Amniotic epithelial cell (primary cell): ENCODE data around the gene CPAMD8.
A peak's percentile ranks its signal among the peaks of the same experiment; 100 is the strongest.

Experiments
- DNase-seq: peaks from one replicate; pipeline ENCODE4 v3.0.0-alpha.2; 2010; ENCODE audit warnings: low read depth

The CPAMD8 gene

DNA sequence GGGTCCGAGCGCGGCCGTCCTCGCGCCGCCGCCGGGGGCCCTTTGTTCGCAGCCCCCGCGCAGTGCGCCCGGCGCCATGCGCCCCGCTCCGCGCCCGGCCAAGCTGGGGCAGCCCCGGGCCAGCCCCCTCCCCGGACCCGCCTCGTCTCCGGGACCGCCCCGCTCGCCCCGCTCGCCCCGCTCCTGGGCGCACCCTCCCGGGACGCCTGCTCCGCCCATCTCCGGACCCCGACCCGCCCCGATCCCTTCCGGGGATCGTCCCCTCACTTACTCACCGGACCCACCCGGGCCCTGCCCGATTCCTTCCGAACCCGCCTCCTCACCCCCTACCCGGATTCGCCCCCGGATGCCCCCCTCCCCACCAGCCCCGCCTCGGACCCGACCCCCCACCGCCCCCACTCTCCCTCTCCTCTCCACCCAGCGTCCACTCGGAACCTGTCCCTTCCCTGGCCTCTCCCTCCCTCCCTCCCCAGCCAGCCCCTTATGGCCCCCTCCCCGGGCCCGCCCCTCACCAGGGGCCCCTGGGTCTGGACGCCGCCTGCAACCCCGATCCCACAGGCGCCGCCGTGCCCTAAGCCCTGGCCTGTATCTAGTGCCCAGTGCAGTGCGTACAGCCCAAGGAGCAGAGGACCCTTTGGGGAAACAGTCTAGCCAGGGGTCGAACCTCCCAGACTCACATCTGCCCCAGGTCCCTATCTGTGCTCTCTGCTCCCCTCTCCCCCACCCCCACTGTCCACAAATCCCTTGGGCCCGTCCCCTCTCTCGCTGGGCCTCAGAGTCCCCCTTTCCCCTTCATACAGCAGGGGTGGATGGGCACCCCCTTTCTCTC is at the start of gene CPAMD8:
TSS of gene CPAMD8 (minus strand) at position 105 of the 829 bp plus-strand sequence. CDS start 168 bp downstream, outside the sequence.
- DNase-seq: no peak

GRCh38 chr19:17075864-17076542 is 49.4 kb upstream of the CPAMD8 start:
- no peak for DNase-seq

- peak; percentile 99 for DNase-seq
Observed at GRCh38 chr19:17075035-17075863, 48.6 kb upstream of the CPAMD8 start, which contains the start of the genes HAUS8 and MYO9B. TSS of gene HAUS8 (minus strand) at chr19:17075452. CDS start at chr19:17075422, 30 bp downstream. TSS of gene MYO9B (plus strand) at chr19:17075777. CDS start at chr19:17101718, 25,941 bp downstream.

- no peak for DNase-seq
Observed at GRCh38 chr19:17074634-17075034, 48.0 kb upstream of the CPAMD8 start.

DNA sequence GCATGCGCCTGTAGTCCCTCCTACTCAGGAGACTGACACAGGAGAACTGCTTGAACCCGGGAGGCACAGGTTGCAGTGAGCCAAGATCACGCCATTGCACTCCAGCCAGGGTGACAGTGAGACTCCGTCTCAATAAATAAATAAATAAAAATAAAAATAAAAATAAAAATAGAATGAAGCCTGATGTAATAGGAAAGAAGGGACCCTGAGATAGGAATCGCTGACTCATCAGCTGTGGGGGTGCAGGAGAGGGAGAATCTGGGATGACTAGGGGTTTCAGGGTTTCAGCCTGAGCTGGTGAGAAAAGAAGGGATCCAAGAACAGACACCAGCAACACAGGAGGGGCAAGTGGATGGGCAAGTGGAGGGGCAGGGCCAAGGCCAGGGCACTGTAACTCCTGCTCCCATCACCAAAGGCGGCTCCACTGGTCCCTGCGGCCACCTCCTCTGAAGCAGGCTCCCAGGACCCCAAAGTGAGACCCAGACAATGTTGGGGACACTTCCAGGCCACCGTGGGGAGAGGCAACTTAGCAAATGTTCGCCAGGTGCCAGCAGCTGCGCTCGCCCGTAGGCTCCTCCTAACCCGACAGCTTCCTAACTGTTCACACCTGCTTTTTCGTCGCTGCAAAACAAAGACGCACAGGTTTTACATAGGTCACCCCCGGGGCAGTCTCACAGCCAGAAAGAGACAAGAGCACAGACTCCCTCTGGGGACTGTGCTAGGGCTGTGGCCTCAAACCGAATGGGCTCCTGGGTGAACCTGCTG is 47.4 kb upstream of the CPAMD8 start:
- DNase-seq: peak; percentile 26

- DNase-seq: no peak
Observed at GRCh38 chr19:17070912-17071311, 44.3 kb upstream of the CPAMD8 start.

DNA sequence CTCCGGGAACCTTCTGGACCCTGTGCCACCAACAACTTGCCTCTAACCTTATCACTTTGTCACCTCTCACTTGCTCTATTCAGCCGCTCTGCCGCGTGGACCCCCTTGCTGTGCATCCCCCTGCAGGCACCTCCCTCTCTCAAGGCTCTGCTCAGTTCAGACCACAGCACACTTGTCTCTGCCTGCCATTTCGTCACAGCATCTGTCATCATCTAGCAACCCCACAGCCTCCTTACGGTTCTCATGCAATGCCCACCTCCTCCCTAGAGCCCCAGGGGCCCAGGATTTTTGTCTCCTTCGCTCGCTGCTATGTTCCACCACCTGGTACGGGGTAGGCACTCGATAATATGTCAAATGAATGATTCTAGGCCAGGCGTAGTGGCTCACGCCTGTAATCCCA is 43.8 kb upstream of the CPAMD8 start:
- DNase-seq: no peak

DNA sequence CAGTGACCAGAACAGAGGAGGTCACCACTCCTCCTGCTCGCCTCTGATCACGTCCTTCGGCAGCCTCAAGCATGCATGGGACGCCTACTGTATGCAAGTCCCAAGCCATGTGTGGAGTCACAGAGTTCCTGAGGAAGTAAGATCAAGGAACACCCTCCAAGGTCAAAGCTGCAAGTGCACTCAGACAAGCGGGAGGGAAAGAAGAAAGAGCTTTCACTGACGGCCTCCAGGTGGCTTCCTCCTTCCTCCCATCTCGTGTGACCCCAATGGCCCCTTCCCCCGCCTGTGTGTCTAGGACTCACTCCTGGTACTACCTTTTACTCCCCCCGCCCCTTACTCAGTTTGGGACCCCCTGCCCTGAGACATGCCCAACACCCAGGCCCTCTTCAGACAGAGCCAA is 42.6 kb upstream of the CPAMD8 start:
- DNase-seq: no peak

DNA sequence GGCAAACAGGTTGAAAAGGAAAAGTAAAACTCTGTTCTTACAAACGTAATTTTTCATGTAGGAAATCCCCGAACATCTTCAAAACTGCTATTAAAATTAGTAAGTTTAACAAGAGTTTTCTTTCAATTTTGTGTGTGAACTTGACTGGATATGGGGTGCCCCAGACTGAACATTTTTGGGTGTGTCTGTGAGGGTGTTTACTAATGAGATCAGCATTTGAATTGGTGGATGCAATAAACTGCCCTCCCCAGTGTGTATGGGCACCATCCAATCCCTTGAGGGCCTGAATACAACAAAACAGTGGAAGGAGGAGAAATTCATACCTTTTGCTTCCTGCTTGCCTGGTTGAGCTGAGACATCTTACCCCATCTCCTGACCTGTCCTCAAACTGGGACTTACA is 36.8 kb upstream of the CPAMD8 start:
- no peak for DNase-seq

DNA sequence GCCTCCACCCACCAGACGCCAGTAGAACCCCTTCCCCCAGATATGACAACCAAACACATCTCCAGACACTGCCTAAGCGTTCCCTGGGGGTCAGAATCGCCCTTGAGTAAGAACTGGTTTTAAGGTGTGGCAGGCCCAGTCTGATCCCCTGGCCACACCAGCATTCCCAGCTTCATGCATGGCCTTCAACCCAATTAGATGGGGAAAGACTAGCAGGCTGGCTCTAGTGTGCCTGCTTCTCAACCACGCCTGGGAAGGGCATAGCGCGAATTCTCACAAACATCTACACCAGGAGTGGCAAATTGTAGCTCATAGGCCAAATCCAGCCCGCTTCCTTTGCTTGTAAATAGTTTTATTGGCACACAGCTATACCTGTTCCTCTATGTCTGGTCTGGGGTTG is 35.1 kb upstream of the CPAMD8 start:
- DNase-seq: no peak

GRCh38 chr19:17061205-17061604 is 34.6 kb upstream of the CPAMD8 start:
- no peak for DNase-seq

DNA sequence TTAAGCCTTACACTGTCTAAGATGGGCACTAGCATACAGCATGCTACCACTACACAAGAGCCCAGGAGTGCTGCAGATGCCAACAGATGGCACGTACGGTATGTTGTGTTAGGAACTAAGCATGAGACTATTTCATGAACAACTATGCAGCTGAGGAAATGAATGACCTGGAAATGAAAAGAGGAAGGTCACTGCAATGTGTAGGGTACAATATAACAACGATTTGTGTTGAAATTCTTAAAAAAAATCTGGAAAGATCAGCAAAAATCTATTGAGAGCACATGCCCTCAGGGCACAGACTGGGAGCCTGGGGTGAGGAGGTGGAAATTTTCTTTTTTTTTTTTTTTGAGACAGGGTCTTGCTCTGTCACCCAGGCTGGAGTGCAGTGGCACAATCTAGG is 34.2 kb upstream of the CPAMD8 start:
- DNase-seq: no peak

DNA sequence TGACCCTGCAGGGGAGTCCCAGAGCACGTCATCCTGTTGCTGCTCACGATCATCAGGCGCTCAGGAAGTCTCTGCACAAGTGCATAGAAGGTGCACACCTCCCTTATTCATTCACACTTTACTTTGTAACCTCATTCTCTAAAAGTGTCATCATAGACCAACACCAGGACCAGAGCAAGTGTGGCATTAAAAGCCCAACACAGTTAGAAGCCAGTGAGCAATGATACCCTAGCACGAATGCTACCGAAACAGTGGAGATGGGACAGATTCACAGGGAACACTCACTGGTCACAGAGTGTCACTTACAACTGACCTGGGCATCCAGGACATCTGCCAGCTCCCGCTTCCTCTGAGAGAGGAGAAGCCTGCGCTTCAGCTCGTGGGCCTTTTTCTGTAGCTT is 31.6 kb upstream of the CPAMD8 start:
- peak; percentile 52 for DNase-seq

GRCh38 chr19:17055636-17056035 is 29.0 kb upstream of the CPAMD8 start:
- no peak for DNase-seq

DNA sequence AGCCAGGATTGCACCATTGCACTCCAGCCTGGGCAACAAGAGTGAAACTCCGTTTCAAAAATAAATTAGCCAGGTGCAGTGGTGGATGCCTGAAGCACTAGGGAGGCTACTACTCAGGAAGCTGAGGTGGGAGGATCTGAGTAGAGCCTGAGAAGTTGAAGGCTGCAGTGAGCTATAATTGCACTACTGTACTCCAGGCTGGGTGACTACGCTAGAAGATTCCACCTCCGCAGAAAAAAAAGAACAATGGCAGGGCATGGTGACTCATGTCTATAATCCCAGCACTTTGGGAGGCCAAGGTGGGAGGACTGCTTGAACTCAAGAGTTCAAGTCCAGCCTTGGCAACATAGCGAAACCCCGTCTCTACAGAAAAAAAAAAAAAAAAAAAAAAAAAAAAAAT is 28.1 kb upstream of the CPAMD8 start:
- no peak for DNase-seq

GRCh38 chr19:17052439-17052838 is 25.8 kb upstream of the CPAMD8 start:
- DNase-seq: peak; percentile 47

GRCh38 chr19:17049711-17050280 is 23.2 kb upstream of the CPAMD8 start:
- DNase-seq: peak; percentile 82

- DNase-seq: no peak
Observed at GRCh38 chr19:17048885-17049453, 22.4 kb upstream of the CPAMD8 start.

DNA sequence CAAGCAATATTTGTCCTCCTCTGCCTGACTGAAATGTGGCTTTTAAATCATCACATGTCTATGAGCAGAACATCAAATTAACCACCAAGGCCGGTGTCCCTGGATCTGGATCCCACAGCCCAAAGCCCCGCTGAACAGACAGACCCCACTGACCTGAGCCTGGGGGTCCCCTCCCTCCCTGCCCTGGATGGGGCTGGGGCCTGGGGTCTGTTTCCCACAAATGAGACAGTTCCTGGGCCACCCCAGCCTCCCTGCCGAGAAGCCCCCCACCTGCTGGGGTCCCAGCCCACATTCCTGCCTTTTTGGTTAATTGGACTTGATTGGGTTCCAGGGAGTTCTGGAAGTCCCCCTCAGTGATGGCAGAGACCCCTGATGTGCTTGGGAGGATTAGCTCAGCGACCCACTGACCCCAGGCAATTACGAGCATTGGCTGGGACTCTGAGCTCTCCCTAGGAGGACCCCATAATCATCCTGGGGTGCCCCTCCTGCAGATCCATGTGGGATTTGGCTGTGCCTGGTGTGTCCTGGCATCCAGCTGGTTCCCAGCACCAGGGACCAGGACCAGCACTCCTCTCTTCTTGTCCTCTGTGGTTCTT is 19.4 kb upstream of the CPAMD8 start:
- DNase-seq: no peak

DNA sequence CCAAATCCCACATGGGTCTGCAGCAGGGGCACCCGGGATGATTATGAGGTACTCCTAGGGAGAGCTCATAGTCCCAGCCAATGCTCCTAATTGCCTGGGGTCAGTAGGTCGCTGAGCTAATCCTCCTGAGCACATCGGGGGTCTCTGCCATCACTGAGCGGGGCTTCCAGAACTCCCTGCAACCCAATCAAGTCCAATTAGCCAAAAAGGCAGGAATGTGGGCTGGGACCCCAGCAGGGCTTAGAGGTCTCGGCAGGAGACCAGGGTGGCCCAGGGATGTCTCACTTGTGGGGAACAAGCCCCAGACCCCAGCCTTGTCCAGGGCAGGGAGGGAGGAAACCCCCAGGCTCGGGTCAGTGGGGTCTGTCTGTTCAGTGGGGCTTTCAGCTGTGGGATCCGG is 17.1 kb upstream of the CPAMD8 start:
- no peak for DNase-seq

- no peak for DNase-seq
Observed at GRCh38 chr19:17041976-17042375, 15.4 kb upstream of the CPAMD8 start.
